NCI-H187 (cell line): ENCODE results near the gene CTNNA3.

ENCODE experiments used
- DNase-seq, 2 experiments: peaks; one replicate each; lab custom pipeline; 2025; lab: John Stamatoyannopoulos, UW

CTNNA3 gene

DNA sequence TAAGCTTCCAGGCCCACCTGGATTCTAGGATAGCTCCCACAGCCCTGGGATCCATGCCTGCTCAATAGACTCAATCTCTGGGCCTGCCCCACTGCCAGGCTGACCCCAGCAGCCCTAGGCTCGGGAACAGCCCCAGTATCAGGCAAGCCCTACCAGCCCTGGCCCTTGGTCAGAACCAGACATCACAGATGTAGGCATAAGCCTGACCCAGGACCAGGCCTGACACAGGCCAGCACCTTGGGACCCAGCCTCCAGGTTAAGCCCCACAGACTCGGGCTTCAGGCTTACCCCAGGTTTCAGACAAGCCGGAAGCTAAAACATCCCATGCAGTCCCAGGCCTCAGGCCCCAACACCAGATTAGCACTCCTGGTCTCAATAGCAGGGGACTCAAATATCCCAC lies 1046.4 kb downstream of the CTNNA3 start:
- DNase-seq, result no peak

DNA sequence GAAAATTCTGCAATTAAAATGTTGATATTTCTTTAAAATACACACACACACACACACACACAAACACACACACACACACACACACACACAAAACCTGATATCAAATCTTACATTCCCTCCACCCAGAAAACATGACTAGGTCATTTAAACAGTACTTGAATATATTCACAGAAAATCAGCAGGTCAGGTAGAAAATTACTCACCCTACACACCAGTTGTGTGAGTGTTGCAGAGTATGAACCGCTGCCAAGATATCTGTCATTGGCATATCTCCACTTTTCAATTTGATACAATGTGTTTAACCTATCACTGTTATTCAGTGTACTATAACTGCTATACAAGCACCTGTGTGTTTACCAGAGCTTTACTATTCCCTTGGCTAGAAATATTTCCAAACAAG lies 1053.8 kb downstream of the CTNNA3 start:
- DNase-seq, result no peak

DNA sequence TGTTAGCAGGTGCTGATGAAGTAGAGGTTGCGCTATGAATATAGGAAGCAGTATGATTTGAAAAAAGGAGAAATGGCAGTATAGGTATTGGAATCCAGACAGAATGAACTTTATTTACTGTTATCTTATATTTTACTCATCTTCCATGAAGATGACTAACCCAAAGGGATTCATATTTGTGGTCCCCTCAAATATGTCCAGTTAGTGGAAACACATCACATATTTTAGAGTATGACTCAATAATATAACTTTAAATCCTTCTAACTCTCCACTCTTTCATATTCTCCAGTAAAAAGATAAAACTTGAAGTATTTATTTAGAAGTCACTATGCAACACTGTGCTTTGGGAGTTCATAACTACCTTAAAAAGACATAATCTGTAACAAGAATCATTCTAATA lies 1056.6 kb downstream of the CTNNA3 start:
- DNase-seq, result no peak

GRCh38 chr10:66637273-66638036 lies 1058.5 kb downstream of the CTNNA3 start:
- no peak for DNase-seq

GRCh38 chr10:66629996-66630395 lies 1066.0 kb downstream of the CTNNA3 start:
- DNase-seq, result no peak

- no peak for DNase-seq
Observed at GRCh38 chr10:66627156-66627555, 1068.8 kb downstream of the CTNNA3 start.

- DNase-seq, result no peak
Observed at GRCh38 chr10:66625709-66626590, 1070.0 kb downstream of the CTNNA3 start.

DNA sequence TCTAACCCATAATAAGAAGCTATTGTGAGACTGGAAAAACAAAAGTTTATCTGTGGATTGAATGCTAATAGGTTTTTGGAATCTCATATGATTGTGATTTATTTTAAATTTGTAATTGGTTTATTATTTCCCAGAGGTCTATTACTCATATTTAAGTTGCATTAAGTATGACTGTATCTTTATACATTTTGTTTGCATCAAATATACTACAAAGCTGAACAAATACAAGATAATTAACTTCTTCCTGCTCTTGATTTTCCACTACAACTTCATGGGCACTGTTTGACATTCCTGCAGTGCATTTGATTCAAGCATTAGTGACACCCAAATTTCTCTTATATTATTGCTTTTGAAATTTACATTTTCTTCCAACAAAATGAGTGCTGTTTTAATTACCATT lies 1073.9 kb downstream of the CTNNA3 start:
- DNase-seq, result no peak

GRCh38 chr10:66604195-66604594 lies 1091.8 kb downstream of the CTNNA3 start:
- DNase-seq, result no peak

DNA sequence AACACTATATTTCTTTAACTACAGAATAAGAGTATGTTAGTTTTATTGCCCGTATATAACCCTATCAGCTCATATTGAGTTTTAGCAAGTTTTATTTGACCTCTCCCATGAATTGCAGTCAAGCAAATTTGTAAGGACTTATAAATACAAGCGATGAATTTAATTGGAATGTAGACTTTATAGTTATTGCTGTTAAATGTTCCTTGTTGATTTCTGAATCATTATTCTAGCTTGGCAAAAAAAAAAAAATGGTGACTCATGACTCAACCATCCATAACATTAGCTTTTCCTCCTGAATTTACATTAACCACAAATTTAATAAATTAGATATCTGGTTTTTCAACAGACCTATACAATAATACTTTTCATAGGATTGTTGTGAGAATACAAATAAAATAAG lies 1104.1 kb downstream of the CTNNA3 start:
- no peak for DNase-seq

DNA sequence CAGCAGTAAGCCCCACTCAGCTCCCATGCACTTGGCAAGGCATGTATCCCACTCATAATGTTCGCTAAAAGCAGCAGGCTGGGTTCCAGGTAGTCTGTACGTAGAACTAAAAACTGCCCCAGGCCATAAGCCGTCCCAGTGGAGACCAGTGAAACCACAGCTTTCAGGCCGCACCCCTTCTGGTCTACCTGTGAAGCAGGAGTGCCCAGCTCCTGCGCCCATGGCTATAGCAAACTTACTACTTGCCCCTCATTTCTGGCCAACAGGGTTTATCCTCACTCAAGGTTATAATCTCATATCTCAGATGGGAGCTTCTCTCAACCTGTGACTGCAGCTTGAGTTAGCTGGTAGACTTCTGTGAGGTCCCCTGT lies 1108.3 kb downstream of the CTNNA3 start:
- no peak for DNase-seq

DNA sequence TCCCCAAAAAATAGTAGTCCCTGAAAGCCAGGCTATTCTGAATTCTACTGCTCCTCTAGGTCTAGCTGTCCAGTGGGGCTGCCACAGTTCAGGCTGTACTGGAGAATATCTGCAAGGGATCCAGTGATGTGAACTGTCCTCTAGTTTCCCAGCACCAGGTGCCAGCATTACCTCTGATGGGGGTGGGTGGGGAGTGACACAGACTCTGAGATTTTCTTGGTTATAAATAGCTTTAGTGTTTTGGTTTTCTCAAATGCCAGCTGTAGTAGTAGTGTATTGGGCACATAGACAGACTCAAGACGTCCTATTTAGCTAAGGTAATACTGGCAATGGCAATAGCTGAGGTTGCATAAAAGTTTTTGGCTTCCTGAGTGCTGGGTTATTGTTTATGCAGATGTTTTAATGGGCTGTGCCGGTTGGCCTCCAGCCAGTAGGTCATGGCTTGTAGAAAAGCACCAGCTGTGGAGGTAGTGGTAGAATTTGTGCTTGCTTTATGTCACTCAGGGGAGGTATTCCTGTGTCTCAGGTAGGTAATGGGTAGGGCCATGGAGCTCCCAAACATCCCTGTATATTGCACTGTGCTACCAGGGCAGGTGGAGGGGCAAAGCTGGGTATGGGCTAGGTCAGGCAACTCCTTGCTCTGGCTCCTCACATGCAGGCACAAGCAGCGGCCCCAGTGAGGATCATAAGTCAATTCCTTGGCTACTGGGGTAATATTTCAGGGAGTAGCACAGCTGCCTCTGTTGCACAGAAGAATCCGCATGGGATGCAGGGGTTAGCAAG lies 1108.9 kb downstream of the CTNNA3 start:
- no peak for DNase-seq

- no peak for DNase-seq
Observed at GRCh38 chr10:66586073-66586472, 1109.9 kb downstream of the CTNNA3 start.

DNA sequence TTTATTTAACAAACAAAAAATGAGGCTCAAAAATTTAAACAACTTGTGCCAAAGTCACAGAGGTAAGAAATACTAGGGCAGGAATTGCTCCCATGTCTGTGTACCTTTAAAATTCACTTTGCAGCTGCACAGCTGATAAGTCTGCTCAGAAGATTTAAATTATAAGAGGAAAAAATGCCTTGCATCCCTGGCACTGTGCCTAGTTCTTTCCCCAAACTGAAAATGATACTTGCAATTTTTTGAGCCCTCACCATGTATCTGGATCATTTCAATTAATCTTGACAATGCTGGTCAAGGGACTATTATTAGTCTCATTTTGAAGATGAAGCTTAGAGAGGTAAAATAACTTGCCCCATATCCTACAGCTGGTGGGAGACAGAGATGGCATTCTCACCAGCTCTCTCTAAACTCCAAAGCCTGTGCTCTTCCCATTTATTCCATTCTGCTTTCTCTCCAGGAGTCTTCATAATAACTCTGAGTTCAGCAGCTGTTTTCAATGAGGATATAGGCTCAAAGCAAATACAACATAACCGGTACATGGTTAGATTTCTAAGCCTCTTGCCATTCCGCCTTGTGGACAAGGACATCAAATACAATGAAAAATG lies 1120.6 kb downstream of the CTNNA3 start:
- no peak for DNase-seq

DNA sequence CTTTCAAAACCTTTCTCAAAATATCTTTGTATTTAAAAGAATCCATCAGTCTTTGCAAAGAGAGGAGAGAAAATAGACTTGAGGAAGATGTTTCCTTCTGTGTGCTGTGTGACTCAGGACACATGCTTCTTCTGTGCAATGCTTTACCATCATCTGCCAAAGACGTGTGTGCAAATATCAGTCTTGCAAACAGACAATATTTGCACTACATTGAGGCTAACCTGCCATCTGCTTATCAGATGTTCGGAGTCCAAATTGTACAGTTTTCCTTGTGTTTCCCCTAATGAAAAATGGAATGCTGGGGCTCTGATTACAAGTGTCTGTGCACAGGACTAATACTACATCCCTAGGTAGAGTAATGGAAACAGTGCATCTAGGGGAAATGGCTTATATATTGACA lies 1123.3 kb downstream of the CTNNA3 start:
- no peak for DNase-seq

- DNase-seq, result no peak
Observed at GRCh38 chr10:66565999-66566398, 1130.0 kb downstream of the CTNNA3 start.

DNA sequence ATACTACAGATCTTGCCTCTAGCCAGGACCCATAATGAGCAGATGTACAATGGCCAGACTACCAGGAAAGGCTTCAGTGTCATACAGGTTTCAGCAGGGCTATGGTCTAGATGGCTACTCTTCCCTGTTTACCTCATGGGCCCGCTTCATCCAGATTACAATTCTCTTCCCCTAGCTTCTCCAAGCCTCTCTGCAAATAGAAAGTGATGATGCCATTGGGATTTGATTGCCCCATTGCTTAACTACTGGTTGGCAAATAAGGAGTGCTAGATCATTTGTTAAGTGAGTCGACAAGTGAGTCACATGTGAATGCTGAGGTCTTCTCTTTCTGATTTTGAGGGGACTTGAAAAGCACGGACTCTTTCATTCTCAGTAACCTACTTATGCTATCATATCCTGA lies 1131.7 kb downstream of the CTNNA3 start:
- no peak for DNase-seq

DNA sequence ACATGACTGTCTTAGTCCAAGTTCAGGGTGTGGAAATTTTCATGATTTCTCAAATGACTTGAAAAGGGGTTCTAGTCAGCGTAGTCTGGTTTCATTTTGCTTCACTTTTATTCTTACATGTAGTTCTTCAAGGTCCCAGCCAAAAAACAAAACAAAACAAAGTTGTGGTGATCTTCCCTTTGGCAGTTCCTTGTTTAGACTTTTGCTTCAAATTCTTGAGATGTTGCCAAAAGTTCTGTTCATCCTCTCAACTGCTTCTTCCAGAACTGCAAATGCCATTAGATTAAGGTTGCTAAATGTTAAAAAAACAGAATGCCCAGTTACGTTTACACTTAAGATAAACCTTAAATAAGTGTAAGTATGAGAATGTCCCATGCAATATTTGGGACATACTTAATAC lies 1140.9 kb downstream of the CTNNA3 start:
- DNase-seq, result no peak

DNA sequence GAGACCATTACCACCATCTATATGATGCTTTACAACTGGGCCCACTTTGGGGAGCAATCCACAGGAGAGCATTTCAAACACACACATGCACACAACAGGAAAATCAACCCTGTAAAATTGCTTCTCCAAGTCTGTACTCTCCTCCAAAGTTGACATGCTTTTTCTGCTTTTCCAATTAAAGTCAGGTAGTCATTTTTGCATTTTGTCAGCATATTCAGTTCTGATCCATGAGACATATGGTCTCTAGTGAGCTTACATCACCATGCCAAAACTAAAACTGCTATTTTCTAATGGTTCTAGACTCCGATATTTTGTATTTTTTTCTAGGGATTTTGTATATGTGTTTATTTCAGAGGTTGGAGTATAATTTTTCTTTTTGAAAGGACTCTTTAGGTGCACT lies 1143.7 kb downstream of the CTNNA3 start:
- DNase-seq, result no peak

DNA sequence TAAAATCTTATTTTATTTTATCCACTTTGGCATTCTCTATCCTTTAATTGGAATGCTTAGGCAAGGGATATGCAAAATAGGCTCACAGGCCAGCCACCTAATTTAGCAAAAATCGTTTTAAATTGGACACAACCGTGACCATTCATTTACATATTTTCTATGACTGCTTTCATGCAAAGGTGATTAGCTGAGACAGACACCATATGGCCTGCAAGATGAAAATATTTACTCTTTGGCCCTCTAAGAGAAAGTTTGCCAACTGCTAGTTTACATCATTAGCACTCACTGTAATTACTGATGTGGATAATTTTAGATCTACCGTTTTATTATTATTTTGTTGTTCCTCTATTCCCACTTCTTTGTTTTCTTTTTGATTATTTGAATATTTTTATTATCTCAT lies 1145.6 kb downstream of the CTNNA3 start:
- DNase-seq, result no peak

DNA sequence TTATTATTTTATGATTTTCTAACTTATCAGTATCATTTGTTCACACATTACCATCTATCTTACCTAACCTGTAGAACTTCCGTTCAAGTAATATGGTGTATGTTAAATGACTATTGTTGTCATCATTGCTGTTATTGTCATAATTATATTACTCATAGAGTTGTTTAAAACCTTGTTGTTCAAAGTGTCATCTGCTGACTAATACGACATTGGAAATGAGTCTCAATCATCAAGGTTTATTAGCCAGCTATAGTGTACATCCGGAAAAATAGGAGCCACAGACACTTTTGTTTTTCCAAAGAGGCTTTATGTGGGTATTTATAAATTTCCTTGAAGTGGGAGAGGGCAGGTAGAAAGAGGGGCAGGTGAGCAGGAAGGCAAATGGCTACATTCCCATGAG lies 1157.1 kb downstream of the CTNNA3 start:
- no peak for DNase-seq

GRCh38 chr10:66538371-66538770 lies 1157.6 kb downstream of the CTNNA3 start:
- DNase-seq, result no peak
